ENCODE measurements around the gene MTCH1.
"Not testable (repeated sequence)": the region's sequence is repeated elsewhere in the genome, so short reads cannot be mapped to it uniquely, and the experiment has no call there.

MTCH1 gene

DNA sequence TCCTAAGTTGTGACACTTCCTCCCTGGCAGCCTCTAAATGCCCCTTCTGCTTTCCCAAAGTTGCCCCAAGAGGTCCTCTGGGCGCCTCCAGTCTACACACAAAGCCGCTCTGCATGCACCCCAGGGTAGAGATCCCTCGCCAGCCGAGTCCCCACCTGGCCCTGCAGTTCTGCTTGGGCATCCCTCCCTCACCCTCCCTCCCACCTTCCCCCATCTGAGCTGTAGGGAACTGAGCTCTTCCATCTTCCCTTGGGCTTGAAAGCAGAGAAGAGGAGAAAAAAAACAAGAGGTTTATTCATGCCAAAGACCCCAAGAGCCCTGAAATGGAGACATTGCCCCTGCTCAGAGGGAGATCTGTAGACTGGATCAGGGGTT lies 13.7 kb upstream of the MTCH1 start:
- Histone ChIP-seq H3K4me3 (ENCODE audit: low read depth, low read length) (no peak overlapping the region), H3K36me3 (no peaks in the 10 kb centered on the region), H3K27me3 (no peaks in the 10 kb centered on the region), H3K9me3 (no peaks in the 10 kb centered on the region), H3K4me1 (peaks cover 17% of the 10 kb centered on the region)
- DNase-seq = no peak
- TF ChIP-seq, protein P1, sequence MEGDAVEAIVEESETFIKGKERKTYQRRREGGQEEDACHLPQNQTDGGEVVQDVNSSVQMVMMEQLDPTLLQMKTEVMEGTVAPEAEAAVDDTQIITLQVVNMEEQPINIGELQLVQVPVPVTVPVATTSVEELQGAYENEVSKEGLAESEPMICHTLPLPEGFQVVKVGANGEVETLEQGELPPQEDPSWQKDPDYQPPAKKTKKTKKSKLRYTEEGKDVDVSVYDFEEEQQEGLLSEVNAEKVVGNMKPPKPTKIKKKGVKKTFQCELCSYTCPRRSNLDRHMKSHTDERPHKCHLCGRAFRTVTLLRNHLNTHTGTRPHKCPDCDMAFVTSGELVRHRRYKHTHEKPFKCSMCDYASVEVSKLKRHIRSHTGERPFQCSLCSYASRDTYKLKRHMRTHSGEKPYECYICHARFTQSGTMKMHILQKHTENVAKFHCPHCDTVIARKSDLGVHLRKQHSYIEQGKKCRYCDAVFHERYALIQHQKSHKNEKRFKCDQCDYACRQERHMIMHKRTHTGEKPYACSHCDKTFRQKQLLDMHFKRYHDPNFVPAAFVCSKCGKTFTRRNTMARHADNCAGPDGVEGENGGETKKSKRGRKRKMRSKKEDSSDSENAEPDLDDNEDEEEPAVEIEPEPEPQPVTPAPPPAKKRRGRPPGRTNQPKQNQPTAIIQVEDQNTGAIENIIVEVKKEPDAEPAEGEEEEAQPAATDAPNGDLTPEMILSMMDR (IDR thresholded peaks at IDR 0.05; ENCODE audit: low read depth, low read length) = no peak

DNA sequence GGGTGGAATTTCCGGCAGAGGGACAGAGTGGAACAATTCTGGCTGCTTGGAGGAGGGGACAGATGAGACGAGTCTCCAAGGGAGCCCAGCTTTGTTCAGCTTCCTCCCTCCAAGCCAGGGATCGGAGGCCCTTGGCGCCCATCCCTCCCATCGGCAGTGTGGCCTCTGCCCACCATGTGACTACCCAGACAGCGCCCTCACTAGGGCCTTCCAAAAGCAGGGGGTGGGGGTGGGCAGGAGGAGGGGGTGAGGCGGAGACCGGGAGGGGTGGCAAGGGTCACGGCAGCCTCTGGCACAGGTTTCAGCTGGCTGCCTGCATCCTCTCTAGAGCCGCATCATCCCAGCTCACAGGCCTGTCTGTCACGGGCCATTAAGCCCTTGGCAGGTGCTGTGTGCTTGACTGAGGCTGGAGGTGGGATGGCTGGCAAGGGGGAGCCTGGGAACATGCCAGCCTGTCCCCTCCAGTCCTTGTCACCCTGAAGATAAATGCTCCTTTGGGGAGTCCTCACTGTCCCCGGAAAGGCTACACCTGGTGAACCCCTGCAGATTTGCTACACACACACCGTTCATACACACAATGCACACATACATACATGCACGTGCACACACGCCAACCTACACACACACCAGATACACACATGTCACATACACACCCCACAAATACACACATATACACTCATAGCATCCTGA lies 13.2 kb upstream of the MTCH1 start:
- H3K4me1 ChIP-seq = peaks cover 17% of the 10 kb centered on the region
- no peaks in the 10 kb centered on the region for H3K36me3 ChIP-seq
- H3K27me3 ChIP-seq = no peaks in the 10 kb centered on the region
- TF ChIP-seq, protein P1 (IDR thresholded peaks at IDR 0.05; ENCODE audit: low read depth, low read length) = no peak
- H3K9me3 ChIP-seq = no peaks in the 10 kb centered on the region
- peak; percentile 79 for DNase-seq
- H3K4me3 ChIP-seq (ENCODE audit: low read depth, low read length) = no peak overlapping the region

- Histone ChIP-seq H3K27me3 (no peaks in the 10 kb centered on the region), H3K9me3 (no peaks in the 10 kb centered on the region)
- no peak for DNase-seq
Observed at GRCh38 chr6:36998723-36999038, 12.7 kb upstream of the MTCH1 start.

DNA sequence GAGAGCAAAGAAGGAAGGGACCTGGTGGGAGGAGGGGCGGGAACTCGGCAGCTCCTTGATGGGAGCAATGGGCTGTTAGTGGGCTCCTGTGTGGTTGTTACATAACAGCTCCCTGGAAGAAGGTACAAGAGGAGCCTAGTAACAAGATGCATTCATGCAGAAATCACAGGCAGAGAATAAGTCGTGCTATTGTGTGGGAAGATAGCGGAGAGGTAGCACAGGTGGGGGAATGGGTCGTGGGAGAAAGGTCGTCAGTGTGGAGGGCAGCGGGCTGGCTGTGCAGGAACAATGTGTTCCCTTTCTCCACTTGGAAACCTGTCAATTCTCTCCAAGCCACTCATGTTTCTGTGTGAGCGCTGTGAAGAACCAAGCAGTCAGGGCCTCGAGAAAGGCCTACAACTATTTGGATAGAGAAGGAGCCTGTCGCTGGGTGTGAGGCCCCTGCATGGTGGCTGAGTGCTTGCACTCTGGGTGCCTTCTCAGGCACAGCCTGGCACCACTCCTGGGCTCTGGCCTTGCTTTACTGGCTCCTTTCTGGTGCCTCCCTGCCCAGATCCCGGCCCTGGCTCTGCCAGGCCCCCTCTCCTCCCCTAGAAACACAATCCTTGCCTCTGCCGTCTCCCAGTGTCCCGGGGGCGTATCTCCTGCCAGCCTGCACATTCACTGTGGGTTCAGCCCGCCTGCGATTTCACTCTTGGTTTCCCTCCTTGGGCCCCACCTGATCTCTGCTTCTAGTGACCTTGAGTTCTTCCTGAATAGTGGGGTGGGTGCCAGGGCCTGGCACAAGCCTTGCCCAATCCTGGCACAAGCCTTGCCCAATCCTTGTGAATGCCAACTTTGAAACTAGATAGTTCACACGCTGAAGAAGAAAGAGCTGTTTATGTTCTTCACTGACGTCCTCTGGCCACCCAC lies 12.1 kb upstream of the MTCH1 start:
- peaks cover 17% of the 10 kb centered on the region for H3K4me1 ChIP-seq
- H3K4me3 ChIP-seq (ENCODE audit: low read depth, low read length) = no peak overlapping the region
- H3K27me3 ChIP-seq = no peaks in the 10 kb centered on the region
- no peaks in the 10 kb centered on the region for H3K36me3 ChIP-seq
- TF ChIP-seq, protein P1 (IDR thresholded peaks at IDR 0.05; ENCODE audit: low read depth, low read length) = no peak
- H3K9me3 ChIP-seq = no peaks in the 10 kb centered on the region
- no peak for DNase-seq

More at GRCh38 chr6:36998723-36999038, 12.7 kb upstream of the MTCH1 start:
- no peaks in the 10 kb centered on the region for H3K36me3 ChIP-seq
- no peak overlapping the region for H3K4me3 ChIP-seq (ENCODE audit: low read depth, low read length)
- H3K4me1 ChIP-seq = peaks cover 17% of the 10 kb centered on the region
- TF ChIP-seq, protein P1 (IDR thresholded peaks at IDR 0.05; ENCODE audit: low read depth, low read length) = no peak

DNA sequence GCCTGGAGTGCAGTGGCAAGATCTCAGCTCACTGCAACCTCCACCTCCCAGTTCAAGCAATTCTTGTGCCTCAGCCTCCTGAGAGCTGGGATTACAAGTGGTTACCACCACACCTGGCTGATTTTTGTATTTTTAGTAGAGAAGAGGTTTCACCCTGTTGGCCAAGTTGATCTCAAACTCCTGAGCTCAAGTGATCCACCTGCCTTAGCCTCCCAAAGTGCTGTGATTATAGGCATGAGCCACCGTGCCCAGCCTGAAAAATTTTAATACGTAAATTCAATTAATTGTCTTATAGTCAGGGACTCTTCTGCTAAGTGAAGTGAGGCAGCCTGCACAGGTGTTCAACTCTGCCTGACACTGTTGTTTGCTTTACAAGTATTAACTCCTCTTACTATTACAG lies 4.4 kb upstream of the MTCH1 start:
- not testable (repeated sequence) for DNase-seq; H3K4me1 ChIP-seq; H3K4me3 ChIP-seq (ENCODE audit: low read depth, low read length); H3K27me3 ChIP-seq; H3K36me3 ChIP-seq; H3K9me3 ChIP-seq

- Histone ChIP-seq H3K9me3 (no peaks in the 10 kb centered on the region), H3K4me3 (ENCODE audit: low read depth, low read length) (no peak overlapping the region), H3K27me3 (no peaks in the 10 kb centered on the region), H3K4me1 (peaks cover 3% of the 10 kb centered on the region), H3K36me3 (0 out of 2 replicates have a peak, but pooled peaks cover 2% of the 10 kb centered on the region)
- DNase-seq = no peak
- TF ChIP-seq, protein P1 (IDR thresholded peaks at IDR 0.05; ENCODE audit: low read depth, low read length) = no peak
Observed at GRCh38 chr6:36989264-36989663, 3.3 kb upstream of the MTCH1 start.

Measured in BE2C (cell line).